ENCODE measurements around the gene SVBP. TPM values are rescaled to one million over a fixed set of nuclear protein-coding genes. Genes with fewer than 3 reads are reported as not detected.

SVBP gene
- total RNA-seq, 1 donor from 2014 or later = 10.9 TPM

DNA sequence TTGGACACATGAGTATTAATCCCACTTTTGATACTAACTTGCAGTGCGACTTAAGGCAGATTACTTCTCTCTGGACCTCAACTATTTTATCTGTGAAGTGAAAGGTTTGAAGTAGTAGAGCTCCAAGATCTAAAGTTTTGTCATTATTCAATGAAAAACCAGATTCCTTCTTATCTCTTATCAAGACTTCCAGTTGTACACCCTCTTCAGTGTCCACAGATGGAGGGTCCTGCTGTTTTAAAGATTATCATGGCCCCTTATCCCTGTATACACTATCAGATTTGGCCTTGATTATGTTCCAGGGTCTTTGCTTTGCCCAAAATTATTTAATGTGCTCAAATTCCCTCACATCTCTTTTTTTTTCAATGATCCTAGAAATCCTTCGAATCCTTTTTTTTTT is 49.0 kb downstream of the SVBP start:
- intact Hi-C loops (cut with micrococcal nuclease) = loop anchor here (5.0 kb wide), 1 partner anchor 79 kb away; the partner anchor contains the start of gene ZNF691
- Histone ChIP-seq H3K27me3 (ENCODE audit: low read depth) (no peaks in the 10 kb centered on the region), H3K27ac (replicated peaks) (no peak overlapping the region), H3K4me3 (peak overlapping the region; percentile 87), H3K9me3 (replicated peaks) (no peaks in the 10 kb centered on the region), H3K36me3 (no peaks in the 10 kb centered on the region), H3K4me1 (peaks cover 82% of the 10 kb centered on the region)
- TF ChIP-seq, protein P1, sequence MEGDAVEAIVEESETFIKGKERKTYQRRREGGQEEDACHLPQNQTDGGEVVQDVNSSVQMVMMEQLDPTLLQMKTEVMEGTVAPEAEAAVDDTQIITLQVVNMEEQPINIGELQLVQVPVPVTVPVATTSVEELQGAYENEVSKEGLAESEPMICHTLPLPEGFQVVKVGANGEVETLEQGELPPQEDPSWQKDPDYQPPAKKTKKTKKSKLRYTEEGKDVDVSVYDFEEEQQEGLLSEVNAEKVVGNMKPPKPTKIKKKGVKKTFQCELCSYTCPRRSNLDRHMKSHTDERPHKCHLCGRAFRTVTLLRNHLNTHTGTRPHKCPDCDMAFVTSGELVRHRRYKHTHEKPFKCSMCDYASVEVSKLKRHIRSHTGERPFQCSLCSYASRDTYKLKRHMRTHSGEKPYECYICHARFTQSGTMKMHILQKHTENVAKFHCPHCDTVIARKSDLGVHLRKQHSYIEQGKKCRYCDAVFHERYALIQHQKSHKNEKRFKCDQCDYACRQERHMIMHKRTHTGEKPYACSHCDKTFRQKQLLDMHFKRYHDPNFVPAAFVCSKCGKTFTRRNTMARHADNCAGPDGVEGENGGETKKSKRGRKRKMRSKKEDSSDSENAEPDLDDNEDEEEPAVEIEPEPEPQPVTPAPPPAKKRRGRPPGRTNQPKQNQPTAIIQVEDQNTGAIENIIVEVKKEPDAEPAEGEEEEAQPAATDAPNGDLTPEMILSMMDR (IDR thresholded peaks at IDR 0.05; ENCODE audit: borderline replicate concordance) = no peak
- DNase-seq = no peak

DNA sequence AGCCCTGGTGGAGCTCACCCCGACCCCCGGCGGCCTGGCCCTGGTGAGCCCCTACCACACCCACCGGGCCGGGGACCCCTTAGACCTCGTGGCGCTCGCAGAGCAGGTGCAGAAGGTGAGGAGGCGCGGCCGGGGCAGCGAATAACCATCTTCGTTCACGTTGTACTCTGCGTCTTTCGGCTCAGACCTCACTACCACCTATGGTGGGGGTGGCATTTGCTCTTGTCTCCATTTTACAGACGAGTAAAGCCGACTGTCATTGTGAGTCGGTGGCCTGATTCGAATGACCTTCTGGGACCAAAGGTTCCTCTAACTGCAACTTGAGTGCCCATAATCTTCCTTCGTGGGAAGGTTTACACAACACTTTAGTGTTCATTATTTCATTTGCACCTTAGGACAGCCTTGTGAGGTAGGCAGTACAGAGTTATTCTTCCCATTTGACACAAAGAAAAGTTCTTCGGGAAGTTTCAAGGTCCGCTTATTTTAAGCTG is 49.6 kb downstream of the SVBP start:
- no peaks in the 10 kb centered on the region for H3K36me3 ChIP-seq
- TF ChIP-seq, protein P1 (IDR thresholded peaks at IDR 0.05; ENCODE audit: borderline replicate concordance) = no peak
- H3K4me1 ChIP-seq = peaks cover 81% of the 10 kb centered on the region
- peak overlapping the region; percentile 93 for H3K27ac ChIP-seq (replicated peaks)
- intact Hi-C loops (cut with micrococcal nuclease) = loop anchor here (5.0 kb wide), 1 partner anchor 80 kb away; the partner anchor contains the start of gene ZNF691
- H3K9me3 ChIP-seq (replicated peaks) = no peaks in the 10 kb centered on the region
- DNase-seq = no peak
- peak overlapping the region; percentile 87 for H3K4me3 ChIP-seq
- H3K27me3 ChIP-seq (ENCODE audit: low read depth) = no peaks in the 10 kb centered on the region

DNA sequence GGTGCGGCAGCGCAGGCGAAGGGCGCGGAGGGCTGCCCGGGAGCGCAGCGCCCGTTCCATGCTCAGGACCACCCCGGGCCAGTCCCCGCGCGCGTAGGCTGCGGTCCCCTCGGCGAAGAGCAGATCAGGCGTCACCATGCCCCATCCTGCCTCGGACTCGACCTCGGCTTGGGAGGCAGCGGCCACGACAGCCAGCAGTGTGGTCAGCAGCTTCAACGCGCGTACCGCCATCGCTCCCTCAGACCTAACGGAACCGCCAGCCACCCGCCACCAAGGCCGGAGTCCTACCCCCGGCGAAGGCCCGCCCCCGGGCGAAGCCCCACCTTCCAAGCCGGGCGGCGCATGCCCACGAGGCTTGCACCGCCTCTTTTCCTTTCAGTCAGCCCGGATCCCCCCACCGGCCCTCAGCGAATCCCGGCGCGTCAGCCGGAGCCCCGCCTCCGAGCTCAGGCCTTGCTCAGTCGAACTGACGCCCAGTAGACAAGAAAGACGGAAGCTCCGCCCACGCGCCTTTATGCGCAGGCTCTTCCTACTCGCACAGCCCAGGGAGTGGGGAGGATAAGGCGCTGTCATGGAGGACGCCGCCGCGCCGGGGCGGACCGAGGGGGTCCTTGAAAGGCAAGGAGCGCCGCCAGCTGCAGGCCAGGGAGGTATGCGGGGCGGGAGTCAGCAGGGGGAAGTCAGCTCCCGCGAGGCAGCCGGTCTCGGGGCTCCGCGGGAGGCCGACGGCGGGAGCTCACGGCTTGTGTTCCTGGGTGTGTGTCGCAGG is 50.3 kb downstream of the SVBP start, which contains the start of the genes C1orf50 and P3H1:
C1orf50 (plus strand) TSS at position 509 of the 769 bp plus-strand sequence; CDS start at position 572, 63 bp downstream.
P3H1 (minus strand) TSS at position 288 of the 769 bp plus-strand sequence; CDS start at position 231, 57 bp downstream.
- H3K36me3 ChIP-seq = peaks cover 5% of the 10 kb centered on the region
- no peaks in the 10 kb centered on the region for H3K27me3 ChIP-seq (ENCODE audit: low read depth)
- peak; percentile 100 for DNase-seq
- H3K4me3 ChIP-seq = peak within 1 kb of the TSS; percentile 87
- TF ChIP-seq, protein P1 (IDR thresholded peaks at IDR 0.05; ENCODE audit: borderline replicate concordance) = no peak
- intact Hi-C loops (cut with micrococcal nuclease) = loop anchor here (5.0 kb wide), 1 partner anchor 80 kb away; the partner anchor contains the start of gene ZNF691
- H3K27ac ChIP-seq (replicated peaks) = peak within 1 kb of the TSS; percentile 93
- H3K4me1 ChIP-seq = peaks cover 75% of the 10 kb centered on the region
- H3K9me3 ChIP-seq (replicated peaks) = no peaks in the 10 kb centered on the region

DNA sequence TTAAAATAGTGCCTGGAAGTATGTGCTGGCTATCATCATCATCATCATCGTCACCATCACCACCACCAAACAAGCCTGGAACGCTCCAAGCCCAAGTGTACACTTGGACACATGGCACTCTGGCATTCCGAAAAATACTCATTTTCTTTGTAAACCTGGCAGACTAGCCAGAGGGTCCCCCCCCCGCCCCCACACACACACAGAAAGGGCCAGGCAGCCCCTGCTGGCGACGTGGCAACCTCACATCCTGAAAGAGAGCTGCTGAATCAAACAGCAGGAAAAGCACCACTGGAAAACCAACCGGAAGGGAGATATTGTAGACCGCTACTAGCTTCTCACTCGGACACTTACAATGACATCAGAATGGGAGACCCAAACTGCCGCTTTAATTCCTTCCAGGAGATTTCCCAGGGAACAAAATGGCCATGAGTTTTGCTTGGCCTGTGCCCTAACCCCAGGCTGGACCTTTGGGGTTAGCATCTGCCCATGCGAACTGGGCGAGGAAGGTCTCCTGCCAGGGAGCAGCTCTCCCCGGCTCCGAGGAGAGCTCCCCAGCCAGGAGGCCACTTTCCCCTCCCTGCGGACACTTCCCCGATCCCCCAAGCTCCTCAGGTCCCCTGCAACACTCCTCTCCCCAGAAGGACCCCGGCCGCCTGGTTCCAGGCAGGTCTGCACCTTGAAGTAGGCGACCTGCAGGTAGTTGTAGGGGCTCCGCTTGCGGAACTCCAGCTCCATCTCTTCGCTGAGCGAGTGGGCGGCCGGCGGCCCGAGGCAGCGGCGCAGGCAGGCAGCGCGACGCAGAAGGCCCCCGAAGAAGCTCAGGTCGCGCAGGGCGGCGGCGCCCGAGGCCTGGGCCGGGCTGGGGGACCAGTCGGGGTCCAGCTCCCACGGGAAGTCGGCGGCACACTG is 51.1 kb downstream of the SVBP start:
- DNase-seq = peak; percentile 32
- H3K4me1 ChIP-seq = peaks cover 69% of the 10 kb centered on the region
- TF ChIP-seq, protein P1 (IDR thresholded peaks at IDR 0.05; ENCODE audit: borderline replicate concordance) = peak; percentile 58

DNA sequence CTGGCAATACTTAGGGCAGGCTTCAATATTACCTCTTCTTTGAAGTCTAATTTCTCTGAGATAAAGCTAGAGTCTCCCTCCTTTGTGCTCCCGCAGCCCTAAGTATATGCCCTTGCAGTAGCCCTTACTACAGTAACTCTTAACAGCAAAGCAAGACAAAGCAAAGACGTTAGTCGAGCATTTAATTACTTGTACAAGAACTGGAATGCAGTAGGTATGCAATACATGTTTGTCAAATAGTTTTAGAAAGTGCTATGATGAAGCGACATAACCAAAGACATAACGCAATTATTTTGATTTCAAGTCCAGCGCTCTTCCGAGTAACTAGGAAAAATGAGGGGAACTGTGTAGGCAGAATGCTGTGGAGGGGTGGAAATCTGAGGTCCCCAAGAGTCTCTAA is 51.9 kb downstream of the SVBP start:
- H3K4me3 ChIP-seq = peak overlapping the region; percentile 87
- H3K36me3 ChIP-seq = peaks cover 19% of the 10 kb centered on the region
- DNase-seq = no peak
- H3K9me3 ChIP-seq (replicated peaks) = no peaks in the 10 kb centered on the region
- no peaks in the 10 kb centered on the region for H3K27me3 ChIP-seq (ENCODE audit: low read depth)
- H3K4me1 ChIP-seq = peaks cover 63% of the 10 kb centered on the region
- H3K27ac ChIP-seq (replicated peaks) = peak overlapping the region; percentile 93
- TF ChIP-seq, protein P1 (IDR thresholded peaks at IDR 0.05; ENCODE audit: borderline replicate concordance) = no peak
- intact Hi-C loops (cut with micrococcal nuclease) = loop anchor here (5.0 kb wide), 1 partner anchor 82 kb away; the partner anchor contains the start of gene ZNF691

More for the DNA sequence above, 51.1 kb downstream of the SVBP start:
- intact Hi-C loops (cut with micrococcal nuclease) = loop anchor here (5.0 kb wide), 1 partner anchor 81 kb away; the partner anchor contains the start of gene ZNF691
- no peaks in the 10 kb centered on the region for H3K9me3 ChIP-seq (replicated peaks)
- H3K4me3 ChIP-seq = peak overlapping the region; percentile 87
- H3K27ac ChIP-seq (replicated peaks) = peak overlapping the region; percentile 93
- no peaks in the 10 kb centered on the region for H3K27me3 ChIP-seq (ENCODE audit: low read depth)
- peaks cover 13% of the 10 kb centered on the region for H3K36me3 ChIP-seq
